ENCODE results near the gene HSPD1. TPM values are rescaled to one million over a fixed set of nuclear protein-coding genes. Genes with fewer than 3 reads are reported as not detected.

Gene HSPD1
- total and polyA plus RNA-seq, 9 of the 15 experiments (the other 6 are each of a cell fraction or from before 2014, with no cell fraction given), result 398 to 1,014 (median 622) TPM

DNA sequence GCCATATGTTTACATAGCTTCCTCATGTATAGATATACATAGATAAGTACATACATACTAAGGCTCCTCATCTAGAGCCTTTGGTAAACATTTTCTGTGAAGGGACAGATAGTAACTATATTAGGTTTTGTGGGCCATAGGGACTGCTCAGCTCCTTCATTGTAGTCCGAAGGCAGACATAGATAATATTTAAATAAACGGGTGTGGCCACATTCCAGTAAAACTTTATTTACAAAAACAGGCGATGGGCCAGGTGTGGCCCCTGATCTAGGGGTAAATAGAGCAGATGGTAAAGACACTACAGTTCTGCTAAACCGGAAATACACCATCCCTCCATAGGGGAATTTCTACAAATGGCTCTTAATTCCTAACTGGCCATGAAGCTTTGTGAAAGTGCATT is 39.0 kb downstream of the HSPD1 start (continued):
- no peak for TF ChIP-seq TOE1 (IDR thresholded peaks at IDR 0.05; ENCODE audit: borderline replicate concordance)
- no peak for TF ChIP-seq TOE1 (CRISPR knock-in tag; IDR thresholded peaks at IDR 0.05; ENCODE audit: borderline replicate concordance, low read depth)
- 0 out of 4 replicates have a peak, but pooled peaks of 1 of the 2 experiments have one; percentile 4 for TF ChIP-seq FOXA3 (CRISPR knock-in tag; conservative IDR thresholded peaks at IDR 0.05 in 1 of 2, IDR thresholded peaks at IDR 0.05 in 1 of 2)
- TF ChIP-seq SOX6 (IDR thresholded peaks at IDR 0.05), result peak; percentile 53
- no peak for TF ChIP-seq MAFK (IDR thresholded peaks at IDR 0.05; ENCODE audit: low read length)
- TF ChIP-seq TEAD4 (IDR thresholded peaks at IDR 0.05; ENCODE audit: low read length), result peak; percentile 41; the same call in 1 of the 2 replicates
- no peak for TF ChIP-seq TEAD4 (CRISPR knock-in tag; IDR thresholded peaks at IDR 0.05; ENCODE audit: borderline replicate concordance)
- TF ChIP-seq FOS (IDR thresholded peaks at IDR 0.05; ENCODE audit: extremely low read depth, insufficient read length), result no peak
- TF ChIP-seq BRCA1 (IDR thresholded peaks at IDR 0.05), result no peak
- no peak for TF ChIP-seq BRCA1 (CRISPR knock-in tag; IDR thresholded peaks at IDR 0.05)
- TF ChIP-seq TCF7 (IDR thresholded peaks at IDR 0.05; ENCODE audit: borderline replicate concordance), result no peak
- no peak for TF ChIP-seq MECOM (CRISPR knock-in tag; IDR thresholded peaks at IDR 0.05)
- TF ChIP-seq, protein P1, sequence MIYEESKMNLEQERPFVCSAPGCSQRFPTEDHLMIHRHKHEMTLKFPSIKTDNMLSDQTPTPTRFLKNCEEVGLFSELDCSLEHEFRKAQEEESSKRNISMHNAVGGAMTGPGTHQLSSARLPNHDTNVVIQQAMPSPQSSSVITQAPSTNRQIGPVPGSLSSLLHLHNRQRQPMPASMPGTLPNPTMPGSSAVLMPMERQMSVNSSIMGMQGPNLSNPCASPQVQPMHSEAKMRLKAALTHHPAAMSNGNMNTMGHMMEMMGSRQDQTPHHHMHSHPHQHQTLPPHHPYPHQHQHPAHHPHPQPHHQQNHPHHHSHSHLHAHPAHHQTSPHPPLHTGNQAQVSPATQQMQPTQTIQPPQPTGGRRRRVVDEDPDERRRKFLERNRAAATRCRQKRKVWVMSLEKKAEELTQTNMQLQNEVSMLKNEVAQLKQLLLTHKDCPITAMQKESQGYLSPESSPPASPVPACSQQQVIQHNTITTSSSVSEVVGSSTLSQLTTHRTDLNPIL (CRISPR knock-in tag; IDR thresholded peaks at IDR 0.05), result no peak
- no peak for TF ChIP-seq EWSR1 (IDR thresholded peaks at IDR 0.05; ENCODE audit: borderline replicate concordance, low read depth, partially characterized antibody)

Data from K562 (cell line).